OCI-LY7 (cell line): Measurements from ENCODE around the gene HSD3B2. TPM values are rescaled to one million over a fixed set of nuclear protein-coding genes. Genes with fewer than 3 reads are reported as not detected.

Experiments used
- BruUV-seq: library from RNA; stranded (reverse); fragments of 400-500 nt; replicated peaks from 2 replicates; lab custom pipeline; 2021; lab: Mats Ljungman, UMichigan
- CTCF ChIA-PET: fragments of 300-600 bp; sonication (Branson Sonifier 250); formaldehyde crosslinking; loops from one replicate; lab custom pipeline; 2022; ENCODE audit warnings: antibody characterized with exemption; ENCODE audit not compliant: unreplicated experiment; lab: Charles Lee
- POLR2A ChIA-PET: fragments of 300-600 bp; sonication (Branson Sonifier 250); formaldehyde crosslinking; loops from one replicate; lab custom pipeline; 2022; ENCODE audit warnings: antibody characterized with exemption; lab: Charles Lee
- DNase-seq: peaks from one replicate; pipeline ENCODE4 v3.0.0-alpha.2; 2015; ENCODE audit warnings: low spot score
- H2AFZ ChIP-seq: fragments of 200-600 bp; sonication (generic), shearing (Covaris generic); 2 replicates; pipeline ENCODE4 v1.6.1; 2014; ENCODE audit warnings: mild to moderate bottlenecking, antibody characterized with exemption, low read length, moderate library complexity
- H3K27ac ChIP-seq: fragments of 200-600 bp; sonication (generic); 2 replicates; pipeline ENCODE4 v1.5.1; 2014; ENCODE audit warnings: mixed run types, low read depth, mild to moderate bottlenecking, moderate library complexity, low read length, inconsistent platforms; ENCODE audit not compliant: poor library complexity, severe bottlenecking
- H3K36me3 ChIP-seq: fragments of 200-600 bp; sonication (generic); 2 replicates; pipeline ENCODE4 v1.6.1; 2014; ENCODE audit warnings: mild to moderate bottlenecking, antibody characterized with exemption, low read length, moderate library complexity, mixed read lengths; ENCODE audit not compliant: insufficient read depth
- H3K4me1 ChIP-seq: fragments of 200-600 bp; sonication (generic); 2 replicates; pipeline ENCODE4 v1.5.1; 2014; ENCODE audit warnings: mild to moderate bottlenecking, low read length; ENCODE audit not compliant: insufficient read depth, poor library complexity, severe bottlenecking
- H3K4me2 ChIP-seq: fragments of 200-600 bp; sonication (generic); 2 replicates; pipeline ENCODE4 v1.6.1; 2014; ENCODE audit warnings: mild to moderate bottlenecking, low read length
- H3K4me3 ChIP-seq: fragments of 200-600 bp; sonication (generic); 2 replicates; pipeline ENCODE4 v1.5.1; 2014; ENCODE audit warnings: mild to moderate bottlenecking, low read depth, low read length; ENCODE audit not compliant: poor library complexity, severe bottlenecking
- H3K79me2 ChIP-seq: fragments of 200-600 bp; sonication (generic); 2 replicates; pipeline ENCODE4 v1.6.1; 2016; ENCODE audit warnings: low read depth, mild to moderate bottlenecking, low read length, moderate library complexity, mixed read lengths; ENCODE audit not compliant: insufficient read depth
- H3K9me2 ChIP-seq: fragments of 200-600 bp; sonication (generic); 2 replicates; pipeline ENCODE4 v1.6.1; 2016; ENCODE audit warnings: mild to moderate bottlenecking, low read length, mixed read lengths; ENCODE audit not compliant: insufficient read depth
- H3K9me3 ChIP-seq: fragments of 200-600 bp; sonication (generic); 2 replicates; pipeline ENCODE4 v1.6.1; 2014; ENCODE audit warnings: mild to moderate bottlenecking, mixed run types, low read length, mixed read lengths
- H4K20me1 ChIP-seq: fragments of 200-600 bp; sonication (generic); 2 replicates; pipeline ENCODE4 v1.6.1; 2014; ENCODE audit warnings: mild to moderate bottlenecking, antibody characterized with exemption, low read length, moderate library complexity, mixed read lengths; ENCODE audit not compliant: insufficient read depth
- EZH2phosphoT487 ChIP-seq: fragments of 200-600 bp; sonication (generic); IDR thresholded peaks from 2 replicates; pipeline ENCODE4 v1.6.1; 2018; ENCODE audit warnings: low read depth, borderline replicate concordance, mild to moderate bottlenecking, mixed run types, antibody characterized with exemption, low read length, moderate library complexity, mixed read lengths
- intact Hi-C: fragments of 100-400 bp; cut with micrococcal nuclease; formaldehyde crosslinking; loops from one replicate; pipeline ENCODE4 v1.10.0; 2022; ENCODE audit not compliant: unreplicated experiment
- total RNA-seq, 2 experiments: library from RNA; depleted of rRNA in 1 of 2; stranded (reverse); fragments of >200 nt in 1 of 2; shearing (Covaris generic) in 1 of 2; gene quantifications; 2 replicates each; pipeline ENCODE4 v1.2.3, GENCODE V29; 2014 to 2022
- TF ChIP-seq, protein P1 (sequence below): fragments of 200-600 bp; sonication (generic); conservative IDR thresholded peaks from 2 replicates; pipeline ENCODE4 v1.5.1; 2014; ENCODE audit warnings: mild to moderate bottlenecking, antibody characterized with exemption, low read length, moderate library complexity, mixed read lengths

The HSD3B2 gene
- total RNA-seq, 2 experiments from 2014 or later = not detected

DNA sequence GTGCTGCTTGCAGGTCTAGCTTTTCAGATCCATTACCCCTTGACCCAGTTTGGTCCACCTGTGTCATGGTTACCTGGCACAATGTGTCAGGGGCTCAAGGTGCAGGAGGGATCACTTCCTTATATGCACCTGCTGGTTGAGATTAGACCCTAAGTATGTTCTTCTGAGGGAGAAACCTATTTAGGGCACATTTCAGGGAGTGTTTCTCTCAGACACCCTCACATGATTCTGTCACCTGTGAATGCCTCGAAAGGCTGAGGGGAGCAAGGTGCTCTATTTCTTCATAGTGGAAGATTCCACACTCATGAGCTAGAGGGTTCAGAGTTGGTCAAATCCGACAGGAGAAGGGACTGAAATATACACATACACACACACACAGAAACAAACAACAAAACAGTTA is 15.5 kb downstream of the HSD3B2 start:
- no peaks in the 10 kb centered on the region for H3K9me3 ChIP-seq
- H3K4me1 ChIP-seq = no peaks in the 10 kb centered on the region
- POLR2A ChIA-PET = no interaction called here
- no peak overlapping the region for H2AFZ ChIP-seq
- no peaks in the 10 kb centered on the region for H3K36me3 ChIP-seq
- DNase-seq = no peak
- H3K4me3 ChIP-seq = no peak overlapping the region
- H3K79me2 ChIP-seq = no peaks in the 10 kb centered on the region
- no TSS peak for BruUV-seq
- H3K27ac ChIP-seq = no peak overlapping the region
- TF ChIP-seq, protein P1, sequence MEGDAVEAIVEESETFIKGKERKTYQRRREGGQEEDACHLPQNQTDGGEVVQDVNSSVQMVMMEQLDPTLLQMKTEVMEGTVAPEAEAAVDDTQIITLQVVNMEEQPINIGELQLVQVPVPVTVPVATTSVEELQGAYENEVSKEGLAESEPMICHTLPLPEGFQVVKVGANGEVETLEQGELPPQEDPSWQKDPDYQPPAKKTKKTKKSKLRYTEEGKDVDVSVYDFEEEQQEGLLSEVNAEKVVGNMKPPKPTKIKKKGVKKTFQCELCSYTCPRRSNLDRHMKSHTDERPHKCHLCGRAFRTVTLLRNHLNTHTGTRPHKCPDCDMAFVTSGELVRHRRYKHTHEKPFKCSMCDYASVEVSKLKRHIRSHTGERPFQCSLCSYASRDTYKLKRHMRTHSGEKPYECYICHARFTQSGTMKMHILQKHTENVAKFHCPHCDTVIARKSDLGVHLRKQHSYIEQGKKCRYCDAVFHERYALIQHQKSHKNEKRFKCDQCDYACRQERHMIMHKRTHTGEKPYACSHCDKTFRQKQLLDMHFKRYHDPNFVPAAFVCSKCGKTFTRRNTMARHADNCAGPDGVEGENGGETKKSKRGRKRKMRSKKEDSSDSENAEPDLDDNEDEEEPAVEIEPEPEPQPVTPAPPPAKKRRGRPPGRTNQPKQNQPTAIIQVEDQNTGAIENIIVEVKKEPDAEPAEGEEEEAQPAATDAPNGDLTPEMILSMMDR = no peak
- TF ChIP-seq EZH2phosphoT487 = no peak
- no peak overlapping the region for H3K4me2 ChIP-seq
- intact Hi-C loops = no loop called here
- H4K20me1 ChIP-seq = no peaks in the 10 kb centered on the region
- CTCF ChIA-PET = no interaction called here
- no peaks in the 10 kb centered on the region for H3K9me2 ChIP-seq

DNA sequence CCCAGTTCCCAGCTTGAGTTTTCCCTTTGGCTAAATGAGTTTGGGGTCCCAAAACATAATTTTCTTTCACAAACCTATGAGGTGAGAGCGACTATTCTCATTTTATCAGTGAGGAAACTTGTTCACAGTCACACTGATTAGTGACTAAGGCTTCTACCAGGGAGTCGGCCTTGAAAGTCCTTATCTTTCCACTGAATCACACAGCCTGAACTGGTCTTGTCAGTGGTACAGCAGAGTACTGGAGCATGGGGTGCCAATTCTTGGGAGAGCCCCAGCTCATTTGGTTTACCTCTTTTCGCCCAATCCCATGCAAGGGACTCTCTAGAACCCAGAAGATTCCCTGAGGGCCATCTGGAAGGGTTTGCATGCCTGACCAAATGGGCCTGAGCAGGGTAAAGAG is 16.9 kb downstream of the HSD3B2 start:
- Histone ChIP-seq H2AFZ (no peak overlapping the region), H3K4me3 (no peak overlapping the region), H3K79me2 (no peaks in the 10 kb centered on the region), H3K36me3 (no peaks in the 10 kb centered on the region), H4K20me1 (no peaks in the 10 kb centered on the region), H3K27ac (no peak overlapping the region), H3K4me1 (no peaks in the 10 kb centered on the region), H3K4me2 (no peak overlapping the region), H3K9me2 (no peaks in the 10 kb centered on the region), H3K9me3 (no peaks in the 10 kb centered on the region)
- ChIA-PET POLR2A (interaction anchor here (1.1 kb wide), 1 partner anchor 9 kb away, joined by 3 read pairs; no protein-coding TSS in a partner anchor), CTCF (no interaction called here)
- BruUV-seq = no TSS peak
- intact Hi-C loops = no loop called here
- no peak for DNase-seq
- TF ChIP-seq EZH2phosphoT487 = no peak
- TF ChIP-seq, protein P1 = no peak

DNA sequence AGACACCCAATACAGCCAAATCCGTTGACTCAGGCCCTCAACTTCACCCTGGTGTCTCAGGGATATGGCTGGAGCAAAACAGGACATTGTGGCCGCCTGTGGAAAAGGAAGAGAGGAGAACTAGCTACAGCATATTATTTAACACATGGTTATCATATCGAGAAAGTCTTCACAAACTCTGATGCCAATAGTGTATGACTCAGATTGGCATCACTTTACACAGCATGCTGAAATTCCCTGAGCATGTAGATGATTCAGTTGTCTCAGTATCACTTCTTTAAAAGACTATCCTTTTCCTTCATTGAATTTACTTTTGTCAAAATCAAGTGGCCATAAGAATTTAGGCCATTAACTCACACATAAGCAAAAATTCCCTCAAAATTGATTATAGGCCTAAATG is 20.1 kb downstream of the HSD3B2 start:
- no peaks in the 10 kb centered on the region for H3K79me2 ChIP-seq
- no peaks in the 10 kb centered on the region for H4K20me1 ChIP-seq
- no peak overlapping the region for H3K27ac ChIP-seq
- ChIA-PET POLR2A (no interaction called here), CTCF (no interaction called here)
- no peaks in the 10 kb centered on the region for H3K4me1 ChIP-seq
- no peaks in the 10 kb centered on the region for H3K9me3 ChIP-seq
- no peak overlapping the region for H3K4me3 ChIP-seq
- intact Hi-C loops = no loop called here
- no TSS peak for BruUV-seq
- no peak overlapping the region for H2AFZ ChIP-seq
- no peak for DNase-seq
- no peaks in the 10 kb centered on the region for H3K9me2 ChIP-seq
- H3K36me3 ChIP-seq = no peaks in the 10 kb centered on the region
- no peak for TF ChIP-seq EZH2phosphoT487
- TF ChIP-seq, protein P1 = no peak
- no peak overlapping the region for H3K4me2 ChIP-seq
